Neural progenitor cell (in vitro differentiated cells): ENCODE data around the gene PRKCE. TPM values are rescaled to one million over a fixed set of nuclear protein-coding genes. Genes with fewer than 3 reads are reported as not detected.

Experiments
- DNase-seq: peaks from one replicate; pipeline ENCODE4 v3.0.0-alpha.2; 2016; ENCODE audit warnings: low spot score
- H2AFZ ChIP-seq: fragments of 200-600 bp; sonication (generic); replicated peaks from 2 replicates; pipeline ENCODE4 v1.6.1; 2016; ENCODE audit warnings: antibody characterized with exemption
- H3F3A ChIP-seq: fragments of 200-600 bp; sonication (generic); 2 replicates; pipeline ENCODE4 v1.6.1; 2016; ENCODE audit warnings: antibody characterized with exemption, low read depth
- H3K27ac ChIP-seq: fragments of 200-600 bp; sonication (generic); 2 replicates; pipeline ENCODE4 v1.5.1; 2016; ENCODE audit warnings: mild to moderate bottlenecking
- H3K27me3 ChIP-seq: fragments of 200-600 bp; sonication (generic); 2 replicates; pipeline ENCODE4 v1.6.1; 2016; ENCODE audit warnings: mild to moderate bottlenecking, moderate library complexity
- H3K36me3 ChIP-seq: fragments of 200-600 bp; sonication (generic); 2 replicates; pipeline ENCODE4 v1.5.1; 2016
- H3K4me1 ChIP-seq: fragments of 200-600 bp; sonication (generic); 2 replicates; pipeline ENCODE4 v1.6.1; 2016; ENCODE audit warnings: mixed run types
- H3K4me2 ChIP-seq: fragments of 200-600 bp; sonication (generic); 2 replicates; pipeline ENCODE4 v1.6.1; 2016
- H3K4me3 ChIP-seq: fragments of 200-600 bp; sonication (generic); 2 replicates; pipeline ENCODE4 v1.5.1; 2016
- H3K79me2 ChIP-seq: fragments of 200-600 bp; sonication (generic); 2 replicates; pipeline ENCODE4 v1.6.1; 2016; ENCODE audit warnings: low read depth
- H3K9ac ChIP-seq: fragments of 200-600 bp; sonication (generic); 2 replicates; pipeline ENCODE4 v1.6.1; 2016
- H3K9me3 ChIP-seq: fragments of 200-600 bp; sonication (generic); 2 replicates; pipeline ENCODE4 v1.5.1; 2016; ENCODE audit warnings: low read depth
- H4K20me1 ChIP-seq: fragments of 200-600 bp; sonication (generic); 2 replicates; pipeline ENCODE4 v1.6.1; 2016; ENCODE audit warnings: low read depth
- H3K27ac Mint-ChIP-seq: 3 replicates; pipeline ENCODE4 v1.8.0; 2021; ENCODE audit warnings: mixed read lengths
- H3K27me3 Mint-ChIP-seq: 2 replicates; pipeline ENCODE4 v1.8.0; 2022; ENCODE audit warnings: low read depth, mild to moderate bottlenecking, inconsistent platforms, moderate library complexity, mixed read lengths; ENCODE audit not compliant: insufficient read depth
- H3K36me3 Mint-ChIP-seq: 3 replicates; pipeline ENCODE4 v1.8.0; 2021; ENCODE audit warnings: mixed read lengths
- H3K4me1 Mint-ChIP-seq: 3 replicates; pipeline ENCODE4 v1.8.0; 2021; ENCODE audit warnings: mixed read lengths
- H3K4me3 Mint-ChIP-seq: 3 replicates; pipeline ENCODE4 v1.8.0; 2021; ENCODE audit warnings: mild to moderate bottlenecking, moderate library complexity, mixed read lengths
- H3K9me3 Mint-ChIP-seq: 3 replicates; pipeline ENCODE4 v1.8.0; 2020; ENCODE audit warnings: mixed read lengths
- CTCF ChIP-seq: fragments of 200-600 bp; sonication (generic); IDR thresholded peaks from 2 replicates; pipeline ENCODE4 v1.5.1; 2017; ENCODE audit warnings: antibody characterized with exemption, mild to moderate bottlenecking
- EZH2 ChIP-seq: fragments of 200-600 bp; sonication (generic); IDR thresholded peaks from 2 replicates; pipeline ENCODE4 v1.6.1; 2017; ENCODE audit warnings: antibody characterized with exemption, mild to moderate bottlenecking, moderate library complexity
- EZH2phosphoT487 ChIP-seq: fragments of 200-600 bp; sonication (generic); IDR thresholded peaks from 2 replicates; pipeline ENCODE4 v1.6.1; 2017; ENCODE audit warnings: antibody characterized with exemption
- total RNA-seq: library from RNA; depleted of rRNA; stranded (reverse); fragments of >200 nt; gene quantifications from 2 replicates; pipeline ENCODE4 v1.2.3, GENCODE V29; 2015; ENCODE audit warnings: low replicate concordance

PRKCE gene
- total RNA-seq, 1 donor from 2014 or later: 4.1 TPM

GRCh38 chr2:45755585-45756335 lies 104.3 kb downstream of the PRKCE start:
- Histone ChIP-seq H2AFZ (no peak overlapping the region), H3K4me1 (peaks cover 20% of the 10 kb centered on the region), H3K27me3 (no peaks in the 10 kb centered on the region), H3K4me2 (no peak overlapping the region), H3K36me3 (no peaks in the 10 kb centered on the region), H3K9me3 (no peaks in the 10 kb centered on the region), H3K9ac (no peak overlapping the region), H4K20me1 (no peaks in the 10 kb centered on the region), H3F3A (peaks cover 7% of the 10 kb centered on the region), H3K27ac (no peak overlapping the region), H3K4me3 (no peak overlapping the region), H3K79me2 (no peaks in the 10 kb centered on the region)
- TF ChIP-seq EZH2: no peak
- no peak overlapping the region for H3K4me3 Mint-ChIP-seq
- H3K27me3 Mint-ChIP-seq: peaks cover 2% of the 10 kb centered on the region
- no peaks in the 10 kb centered on the region for H3K36me3 Mint-ChIP-seq
- peak overlapping the region; percentile 32 for H3K27ac Mint-ChIP-seq
- peaks cover 43% of the 10 kb centered on the region for H3K4me1 Mint-ChIP-seq
- peak; percentile 58 for DNase-seq
- H3K9me3 Mint-ChIP-seq: no peaks in the 10 kb centered on the region

DNA sequence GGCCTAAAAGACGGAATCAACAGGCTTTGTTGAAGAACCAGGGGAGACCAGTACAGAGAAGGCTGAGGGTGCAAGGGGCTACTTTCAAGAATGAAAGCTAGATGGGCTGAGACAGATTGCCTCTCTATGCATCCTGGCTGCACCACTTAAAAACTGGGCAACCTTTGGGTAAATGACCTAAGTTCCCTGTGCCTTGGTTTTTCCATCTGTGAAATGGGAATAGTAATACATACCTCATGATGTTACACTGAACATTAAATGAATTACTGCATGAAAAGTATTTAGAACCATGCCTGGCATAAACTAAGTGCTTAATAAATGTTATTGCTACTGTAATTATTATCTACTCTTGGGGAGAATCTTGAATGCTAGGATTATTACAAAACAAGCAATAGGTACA lies 106.5 kb downstream of the PRKCE start:
- no peaks in the 10 kb centered on the region for H3K9me3 ChIP-seq
- H4K20me1 ChIP-seq: no peaks in the 10 kb centered on the region
- no peak for TF ChIP-seq EZH2
- no peak for TF ChIP-seq EZH2phosphoT487
- no peak for TF ChIP-seq CTCF
- H3K79me2 ChIP-seq: no peaks in the 10 kb centered on the region
- H3K27ac Mint-ChIP-seq: no peak overlapping the region
- H3K9me3 Mint-ChIP-seq: no peaks in the 10 kb centered on the region
- peaks cover 20% of the 10 kb centered on the region for H3K4me1 ChIP-seq
- no peak overlapping the region for H3K4me3 Mint-ChIP-seq
- peaks cover 2% of the 10 kb centered on the region for H3K36me3 Mint-ChIP-seq
- DNase-seq: no peak
- no peaks in the 10 kb centered on the region for H3K27me3 ChIP-seq
- no peak overlapping the region for H3K27ac ChIP-seq
- H3K27me3 Mint-ChIP-seq: no peaks in the 10 kb centered on the region
- no peak overlapping the region for H3K9ac ChIP-seq
- no peak overlapping the region for H3K4me3 ChIP-seq
- H3K36me3 ChIP-seq: no peaks in the 10 kb centered on the region
- peaks cover 50% of the 10 kb centered on the region for H3K4me1 Mint-ChIP-seq
- no peak overlapping the region for H2AFZ ChIP-seq
- H3F3A ChIP-seq: peaks cover 7% of the 10 kb centered on the region
- H3K4me2 ChIP-seq: no peak overlapping the region

- Histone ChIP-seq H3K27ac (no peak overlapping the region), H3F3A (peaks cover 7% of the 10 kb centered on the region), H3K36me3 (no peaks in the 10 kb centered on the region), H4K20me1 (no peaks in the 10 kb centered on the region), H3K4me2 (peak overlapping the region; percentile 0), H3K27me3 (no peaks in the 10 kb centered on the region), H3K9ac (no peak overlapping the region), H2AFZ (no peak overlapping the region), H3K79me2 (no peaks in the 10 kb centered on the region), H3K9me3 (no peaks in the 10 kb centered on the region), H3K4me3 (no peak overlapping the region), H3K4me1 (peaks cover 20% of the 10 kb centered on the region)
- Mint-ChIP-seq H3K4me1 (peaks cover 43% of the 10 kb centered on the region), H3K27me3 (no peaks in the 10 kb centered on the region), H3K36me3 (peaks cover 2% of the 10 kb centered on the region), H3K9me3 (no peaks in the 10 kb centered on the region), H3K4me3 (no peak overlapping the region), H3K27ac (peak overlapping the region; percentile 5)
- no peak for DNase-seq
- TF ChIP-seq EZH2phosphoT487: no peak
- TF ChIP-seq EZH2: no peak
- no peak for TF ChIP-seq CTCF
Observed at GRCh38 chr2:45759310-45759851, 107.9 kb downstream of the PRKCE start.

- Histone ChIP-seq H3K9me3 (no peaks in the 10 kb centered on the region), H3K4me2 (no peak overlapping the region), H2AFZ (no peak overlapping the region), H3K27ac (no peak overlapping the region), H3K36me3 (no peaks in the 10 kb centered on the region), H3F3A (no peaks in the 10 kb centered on the region), H3K9ac (no peak overlapping the region), H3K79me2 (no peaks in the 10 kb centered on the region), H3K4me3 (no peak overlapping the region), H3K4me1 (peaks cover 10% of the 10 kb centered on the region), H3K27me3 (no peaks in the 10 kb centered on the region), H4K20me1 (no peaks in the 10 kb centered on the region)
- no peaks in the 10 kb centered on the region for H3K9me3 Mint-ChIP-seq
- H3K4me3 Mint-ChIP-seq: no peak overlapping the region
- DNase-seq: no peak
- TF ChIP-seq CTCF (no peak), EZH2 (no peak), EZH2phosphoT487 (no peak)
- H3K27ac Mint-ChIP-seq: peak overlapping the region; percentile 36
- peaks cover 27% of the 10 kb centered on the region for H3K4me1 Mint-ChIP-seq
- no peaks in the 10 kb centered on the region for H3K27me3 Mint-ChIP-seq
- H3K36me3 Mint-ChIP-seq: peaks cover 2% of the 10 kb centered on the region
Observed at GRCh38 chr2:45761635-45762034, 110.2 kb downstream of the PRKCE start.
